ENCODE results near the gene CHD9NB. TPM values are rescaled to one million over a fixed set of nuclear protein-coding genes. Genes with fewer than 3 reads are reported as not detected.

The CHD9NB gene
- total and polyA plus RNA-seq, 9 of the 15 experiments (the other 6 are each of a cell fraction or from before 2014, with no cell fraction given): 0.06 to 0.10 (median 0.07) TPM; not detected in 6

- no peak for TF ChIP-seq FOXO4 (CRISPR knock-in tag; IDR thresholded peaks at IDR 0.05)
- TF ChIP-seq TCF3 (CRISPR knock-in tag; IDR thresholded peaks at IDR 0.05): peak; percentile 74
- TF ChIP-seq ZBTB43 (CRISPR knock-in tag; IDR thresholded peaks at IDR 0.05): no peak
- TF ChIP-seq ZNF280B (CRISPR knock-in tag; IDR thresholded peaks at IDR 0.05): no peak
- peak; percentile 55 for TF ChIP-seq MXD1 (CRISPR knock-in tag; IDR thresholded peaks at IDR 0.05; ENCODE audit: borderline replicate concordance, poor library complexity, severe bottlenecking)
- TF ChIP-seq MGA (IDR thresholded peaks at IDR 0.05): peak; percentile 74
- no peak for TF ChIP-seq NFXL1 (CRISPR knock-in tag; IDR thresholded peaks at IDR 0.05)
- peak; percentile 31; the same call in 1 of the 2 replicates for TF ChIP-seq MAFF (IDR thresholded peaks at IDR 0.05; ENCODE audit: low read length)
- no peak for TF ChIP-seq ZNF324 (CRISPR knock-in tag; IDR thresholded peaks at IDR 0.05)
- no peak for TF ChIP-seq ZNF507 (tag; conservative IDR thresholded peaks at IDR 0.05)
Observed at GRCh38 chr16:53099318-53100130, 46.8 kb upstream of the CHD9NB start (continued).

Data from K562 (cell line).